ENCODE results near the gene ACOX1.

DNA sequence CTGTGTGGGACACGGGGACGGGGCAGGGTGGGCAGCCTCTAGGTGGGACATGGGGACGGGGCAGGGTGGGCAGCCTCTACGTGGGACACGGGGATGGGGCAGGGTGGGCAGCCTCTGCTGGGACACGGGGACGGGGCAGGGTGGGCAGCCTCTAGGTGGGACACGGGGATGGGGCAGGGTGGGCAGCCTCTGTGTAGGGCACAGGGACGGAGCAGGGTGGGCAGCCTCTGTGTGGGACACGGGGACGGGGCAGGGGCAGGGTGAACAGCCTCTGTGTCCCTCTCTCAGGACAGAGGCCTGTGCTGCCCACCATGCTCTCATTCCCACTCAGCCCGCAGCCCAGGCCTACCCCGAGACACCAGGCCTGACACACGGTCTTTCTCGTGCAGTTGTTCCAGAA, 57.4 kb downstream of the ACOX1 start:
- TF ChIP-seq, protein P1, sequence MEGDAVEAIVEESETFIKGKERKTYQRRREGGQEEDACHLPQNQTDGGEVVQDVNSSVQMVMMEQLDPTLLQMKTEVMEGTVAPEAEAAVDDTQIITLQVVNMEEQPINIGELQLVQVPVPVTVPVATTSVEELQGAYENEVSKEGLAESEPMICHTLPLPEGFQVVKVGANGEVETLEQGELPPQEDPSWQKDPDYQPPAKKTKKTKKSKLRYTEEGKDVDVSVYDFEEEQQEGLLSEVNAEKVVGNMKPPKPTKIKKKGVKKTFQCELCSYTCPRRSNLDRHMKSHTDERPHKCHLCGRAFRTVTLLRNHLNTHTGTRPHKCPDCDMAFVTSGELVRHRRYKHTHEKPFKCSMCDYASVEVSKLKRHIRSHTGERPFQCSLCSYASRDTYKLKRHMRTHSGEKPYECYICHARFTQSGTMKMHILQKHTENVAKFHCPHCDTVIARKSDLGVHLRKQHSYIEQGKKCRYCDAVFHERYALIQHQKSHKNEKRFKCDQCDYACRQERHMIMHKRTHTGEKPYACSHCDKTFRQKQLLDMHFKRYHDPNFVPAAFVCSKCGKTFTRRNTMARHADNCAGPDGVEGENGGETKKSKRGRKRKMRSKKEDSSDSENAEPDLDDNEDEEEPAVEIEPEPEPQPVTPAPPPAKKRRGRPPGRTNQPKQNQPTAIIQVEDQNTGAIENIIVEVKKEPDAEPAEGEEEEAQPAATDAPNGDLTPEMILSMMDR (IDR thresholded peaks at IDR 0.05) = no peak
- TF ChIP-seq POLR2A (IDR thresholded peaks at IDR 0.05) = no peak
- TF ChIP-seq POLR2AphosphoS5 (IDR thresholded peaks at IDR 0.05) = no peak
